Measurements from ENCODE around the gene PDPK1. TPM values are rescaled to one million over a fixed set of nuclear protein-coding genes. Genes with fewer than 3 reads are reported as not detected.

Gene PDPK1
- polyA plus RNA-seq, 1 experiment: 25.0 TPM

DNA sequence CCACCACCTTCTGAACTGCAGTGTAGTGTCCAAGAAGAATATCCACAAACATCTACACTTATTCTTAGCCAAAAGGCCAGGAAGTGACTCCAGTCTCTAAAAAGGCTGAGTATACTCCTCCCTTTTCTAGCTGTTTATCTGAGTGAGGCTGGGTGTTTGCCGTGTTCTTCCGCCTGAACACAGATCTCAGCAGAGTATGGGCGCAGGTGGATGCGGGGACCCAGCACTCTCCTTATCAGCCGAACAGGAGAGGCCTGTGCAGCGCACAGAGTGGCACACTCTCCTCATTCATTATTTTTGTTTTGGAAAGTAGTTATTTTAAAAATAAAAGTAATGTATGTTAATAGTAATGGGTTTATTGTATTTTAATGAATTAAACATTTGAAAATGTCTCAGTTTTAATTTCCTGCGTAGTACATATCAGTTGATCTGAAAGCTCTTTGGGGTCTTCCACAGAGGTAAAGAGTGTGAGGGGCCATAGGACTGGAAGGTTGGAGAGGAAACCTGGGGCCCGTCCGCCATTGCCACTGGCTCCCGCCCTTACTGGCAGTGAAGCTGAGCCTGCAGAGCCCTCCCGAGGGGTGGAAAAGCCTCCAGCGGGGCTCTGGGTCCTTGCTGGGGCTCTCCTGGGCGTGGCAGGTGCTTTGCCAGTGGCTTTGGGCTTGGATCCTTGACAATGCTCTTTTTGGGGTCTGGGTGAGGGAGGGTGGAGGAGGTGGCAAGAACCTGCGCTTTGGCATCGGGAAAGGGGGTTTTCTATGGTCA, 53.8 kb downstream of the PDPK1 start:
- POLR2A ChIA-PET: no interaction called here
- Histone ChIP-seq H3K4me3 (ENCODE audit: low read depth, low read length) (no peak overlapping the region), H3K27me3 (ENCODE audit: control insufficient read depth, insufficient read depth, low read length) (no peaks in the 10 kb centered on the region), H3K36me3 (ENCODE audit: control insufficient read depth, insufficient read depth, low read length) (peaks cover 24% of the 10 kb centered on the region)
- DNase-seq (ENCODE audit: low read depth): no peak
- CTCF ChIA-PET: interaction anchor here (1.3 kb wide), 1 partner anchor 12 kb away, joined by 5 read pairs; no protein-coding TSS in a partner anchor
- no peak for TF ChIP-seq CTCF (IDR thresholded peaks at IDR 0.05; ENCODE audit: insufficient read depth, low read depth, low read length)

- Histone ChIP-seq H3K4me3 (ENCODE audit: low read depth, low read length) (no peak overlapping the region), H3K27me3 (ENCODE audit: control insufficient read depth, insufficient read depth, low read length) (no peaks in the 10 kb centered on the region), H3K36me3 (ENCODE audit: control insufficient read depth, insufficient read depth, low read length) (peaks cover 22% of the 10 kb centered on the region)
- no peak for DNase-seq (ENCODE audit: low read depth)
- no peak for TF ChIP-seq CTCF (IDR thresholded peaks at IDR 0.05; ENCODE audit: insufficient read depth, low read depth, low read length)
- POLR2A ChIA-PET: no interaction called here
- CTCF ChIA-PET: interaction anchor here (0.6 to 0.7 kb wide), 2 partner anchors 64 to 66 kb away, joined by 3 read pairs; no protein-coding TSS in a partner anchor
Measured at GRCh38 chr16:2592786-2593185, 55.0 kb downstream of the PDPK1 start.

GRCh38 chr16:2595393-2596205, 57.8 kb downstream of the PDPK1 start:
- Histone ChIP-seq H3K4me3 (ENCODE audit: low read depth, low read length) (no peak overlapping the region), H3K36me3 (ENCODE audit: control insufficient read depth, insufficient read depth, low read length) (peaks cover 22% of the 10 kb centered on the region), H3K27me3 (ENCODE audit: control insufficient read depth, insufficient read depth, low read length) (no peaks in the 10 kb centered on the region)
- no peak for DNase-seq (ENCODE audit: low read depth)
- ChIA-PET CTCF (no interaction called here), POLR2A (no interaction called here)
- no peak for TF ChIP-seq CTCF (IDR thresholded peaks at IDR 0.05; ENCODE audit: insufficient read depth, low read depth, low read length)

GRCh38 chr16:2596747-2597559, 59.1 kb downstream of the PDPK1 start:
- H3K4me3 ChIP-seq (ENCODE audit: low read depth, low read length): no peak overlapping the region
- DNase-seq (ENCODE audit: low read depth): no peak
- H3K27me3 ChIP-seq (ENCODE audit: control insufficient read depth, insufficient read depth, low read length): no peaks in the 10 kb centered on the region
- ChIA-PET CTCF (no interaction called here), POLR2A (no interaction called here)
- peaks cover 22% of the 10 kb centered on the region for H3K36me3 ChIP-seq (ENCODE audit: control insufficient read depth, insufficient read depth, low read length)
- no peak for TF ChIP-seq CTCF (IDR thresholded peaks at IDR 0.05; ENCODE audit: insufficient read depth, low read depth, low read length)

GRCh38 chr16:2597560-2597902, 59.7 kb downstream of the PDPK1 start:
- ChIA-PET CTCF (no interaction called here), POLR2A (no interaction called here)
- Histone ChIP-seq H3K36me3 (ENCODE audit: control insufficient read depth, insufficient read depth, low read length) (peaks cover 22% of the 10 kb centered on the region), H3K4me3 (ENCODE audit: low read depth, low read length) (no peak overlapping the region), H3K27me3 (ENCODE audit: control insufficient read depth, insufficient read depth, low read length) (no peaks in the 10 kb centered on the region)
- no peak for TF ChIP-seq CTCF (IDR thresholded peaks at IDR 0.05; ENCODE audit: insufficient read depth, low read depth, low read length)
- DNase-seq (ENCODE audit: low read depth): no peak
